Neural cell (in vitro differentiated cells): ENCODE data around the gene DDA1. TPM values are rescaled to one million over a fixed set of nuclear protein-coding genes. Genes with fewer than 3 reads are reported as not detected.

ENCODE experiments used
- H2AFZ ChIP-seq: fragments of 200-600, 300-800 bp; sonication (generic), shearing (Covaris generic); 2 replicates; pipeline ENCODE4 v1.6.0; 2014; ENCODE audit warnings: low read depth, mild to moderate bottlenecking, antibody characterized with exemption, low read length, moderate library complexity
- H3F3A ChIP-seq: fragments of 200-600 bp; shearing (Covaris generic); 2 replicates; pipeline ENCODE4 v1.6.1; 2016; ENCODE audit warnings: mild to moderate bottlenecking, moderate library complexity, mixed read lengths, antibody characterized with exemption, low read length; ENCODE audit not compliant: insufficient read depth, poor library complexity, severe bottlenecking
- H3K27ac ChIP-seq: fragments of 200-600, 300-800 bp; sonication (generic), shearing (Covaris generic); 2 replicates; pipeline ENCODE4 v1.5.1; 2014; ENCODE audit warnings: mild to moderate bottlenecking, low read length, moderate library complexity
- H3K27me3 ChIP-seq: fragments of 300-800, 200-600 bp; sonication (generic), shearing (Covaris generic); 2 replicates; pipeline ENCODE4 v1.6.0; 2014; ENCODE audit warnings: mild to moderate bottlenecking, low read depth, low read length, moderate library complexity; ENCODE audit not compliant: insufficient read depth
- H3K36me3 ChIP-seq: fragments of 300-800, 200-600 bp; sonication (generic), shearing (Covaris generic); 2 replicates; pipeline ENCODE4 v1.5.1; 2014; ENCODE audit warnings: mild to moderate bottlenecking, antibody characterized with exemption, low read length, moderate library complexity; ENCODE audit not compliant: insufficient read depth
- H3K4me2 ChIP-seq: fragments of 300-800, 200-600 bp; sonication (generic), shearing (Covaris generic); 2 replicates; pipeline ENCODE4 v1.6.0; 2014; ENCODE audit warnings: mild to moderate bottlenecking, low read length
- H3K4me3 ChIP-seq: fragments of 300-800, 200-600 bp; sonication (generic), shearing (Covaris generic); 2 replicates; pipeline ENCODE4 v1.5.1; 2014; ENCODE audit warnings: mild to moderate bottlenecking, low read length, moderate library complexity
- H3K79me2 ChIP-seq: fragments of 200-600 bp; shearing (Covaris generic); replicated peaks from 2 replicates; pipeline ENCODE4 v1.6.0; 2014; ENCODE audit warnings: mild to moderate bottlenecking, low read length, moderate library complexity; ENCODE audit not compliant: insufficient read depth
- H3K9ac ChIP-seq: fragments of 300-800, 200-600 bp; sonication (generic), shearing (Covaris generic); 2 replicates; pipeline ENCODE4 v1.6.1; 2016; ENCODE audit warnings: mild to moderate bottlenecking, low read length, mixed read lengths
- H3K9me2 ChIP-seq: fragments of 200-600 bp; shearing (Covaris generic); 2 replicates; pipeline ENCODE4 v1.6.1; 2016; ENCODE audit warnings: mild to moderate bottlenecking, low read length, mixed read lengths; ENCODE audit not compliant: insufficient read depth
- H3K9me3 ChIP-seq: fragments of 200-600, 300-800 bp; sonication (generic), shearing (Covaris generic); 2 replicates; pipeline ENCODE4 v1.6.1; 2016; ENCODE audit warnings: mild to moderate bottlenecking, mixed run types, low read length, moderate library complexity, mixed read lengths
- H4K20me1 ChIP-seq: fragments of 200-600 bp; shearing (Covaris generic); 2 replicates; pipeline ENCODE4 v1.6.1; 2016; ENCODE audit warnings: mild to moderate bottlenecking, mixed run types; ENCODE audit not compliant: insufficient read depth
- CTCF ChIP-seq: fragments of 450-650 bp; IDR thresholded peaks from 2 replicates; pipeline ENCODE4 v1.5.1; 2014; ENCODE audit warnings: antibody characterized with exemption, mild to moderate bottlenecking, moderate library complexity; ENCODE audit not compliant: poor library complexity, severe bottlenecking
- EP300 ChIP-seq: fragments of 450-650 bp; conservative IDR thresholded peaks from 2 replicates; pipeline ENCODE4 v1.6.1; 2014; ENCODE audit warnings: antibody characterized with exemption, mild to moderate bottlenecking, moderate library complexity; ENCODE audit not compliant: poor library complexity, severe bottlenecking
- EZH2 ChIP-seq: fragments of 200-600, 300-800 bp; shearing (Covaris generic), sonication (generic); IDR thresholded peaks from 2 replicates; pipeline ENCODE4 v1.6.1; 2014; ENCODE audit warnings: antibody characterized with exemption, low read length, borderline replicate concordance, mild to moderate bottlenecking; ENCODE audit not compliant: insufficient read depth, poor library complexity, severe bottlenecking
- MXI1 ChIP-seq: fragments of 450-650 bp; conservative IDR thresholded peaks from 2 replicates; pipeline ENCODE4 v1.6.1; 2014; ENCODE audit warnings: antibody characterized with exemption, mild to moderate bottlenecking; ENCODE audit not compliant: poor library complexity, severe bottlenecking
- POLR2AphosphoS5 ChIP-seq: IDR thresholded peaks from 2 replicates; pipeline ENCODE4 v1.6.1; 2012
- RAD21 ChIP-seq: fragments of 450-650 bp; conservative IDR thresholded peaks from 2 replicates; pipeline ENCODE4 v1.6.1; 2014; ENCODE audit warnings: antibody characterized with exemption, mild to moderate bottlenecking, moderate library complexity
- REST ChIP-seq: IDR thresholded peaks from 2 replicates; pipeline ENCODE4 v1.6.1; 2012; ENCODE audit warnings: borderline replicate concordance
- SMC3 ChIP-seq: fragments of 450-650 bp; conservative IDR thresholded peaks from 2 replicates; pipeline ENCODE4 v1.6.1; 2014; ENCODE audit warnings: antibody characterized with exemption, mild to moderate bottlenecking, moderate library complexity; ENCODE audit not compliant: poor library complexity
- TAF1 ChIP-seq: IDR thresholded peaks from 2 replicates; pipeline ENCODE4 v1.6.1; 2012; ENCODE audit warnings: low read depth
- polyA plus RNA-seq: library from polyadenylated mRNA; depleted of rRNA; stranded (reverse); fragments of >200 nt; gene quantifications from 2 replicates; pipeline ENCODE4 v1.2.3, GENCODE V29; 2014

The DDA1 gene
- polyA plus RNA-seq, 1 donor from 2014 or later: 25.4 TPM

- Histone ChIP-seq H3K36me3 (no peaks in the 10 kb centered on the region), H3K4me3 (peak within 1 kb of the TSS; percentile 72), H3K79me2 (peaks cover 7% of the 10 kb centered on the region), H3F3A (peaks cover 6% of the 10 kb centered on the region), H2AFZ (peak within 1 kb of the TSS; percentile 61), H3K27me3 (no peaks in the 10 kb centered on the region), H3K9me3 (no peaks in the 10 kb centered on the region), H3K9me2 (no peaks in the 10 kb centered on the region), H3K27ac (peak within 1 kb of the TSS; percentile 92), H4K20me1 (no peaks in the 10 kb centered on the region), H3K9ac (peak within 1 kb of the TSS; percentile 76), H3K4me2 (peak within 1 kb of the TSS; percentile 76)
- TF ChIP-seq POLR2AphosphoS5: peak; percentile 64
- peak; percentile 94 for TF ChIP-seq MXI1
- TF ChIP-seq EP300: peak; percentile 15
- TF ChIP-seq REST: peak; percentile 62
- peak; percentile 11 for TF ChIP-seq CTCF
- TF ChIP-seq TAF1: peak; percentile 34
- no peak for TF ChIP-seq RAD21
- TF ChIP-seq EZH2: no peak
- no peak for TF ChIP-seq SMC3
These were observed 27.7 kb downstream of the DDA1 start, which contains the start of gene GTPBP3 for GRCh38 chr19:17336872-17337674. GTPBP3 (plus strand) TSS chr19:17337553; CDS start chr19:17337612, 59 bp downstream.

GRCh38 chr19:17337675-17338432 is 28.5 kb downstream of the DDA1 start:
- Histone ChIP-seq H3K36me3 (no peaks in the 10 kb centered on the region), H3K9me3 (no peaks in the 10 kb centered on the region), H3K4me2 (peak overlapping the region; percentile 76), H3K27me3 (no peaks in the 10 kb centered on the region), H4K20me1 (no peaks in the 10 kb centered on the region), H3K4me3 (peak overlapping the region; percentile 72), H3K9ac (peak overlapping the region; percentile 68), H3K79me2 (peaks cover 7% of the 10 kb centered on the region), H3K27ac (peak overlapping the region; percentile 14), H3K9me2 (no peaks in the 10 kb centered on the region), H2AFZ (peak overlapping the region; percentile 57), H3F3A (peaks cover 6% of the 10 kb centered on the region)
- TF ChIP-seq TAF1 (no peak), MXI1 (peak; percentile 42)
